Caco-2 (cell line): ENCODE results near the gene DENND2D. TPM values are rescaled to one million over a fixed set of nuclear protein-coding genes. Genes with fewer than 3 reads are reported as not detected.
A peak's percentile ranks its signal among the peaks of the same experiment; 100 is the strongest.

Source experiments
- BruUV-seq: library from RNA; stranded (reverse); fragments of 400-500 nt; replicated peaks from 2 replicates; lab custom pipeline; 2021; lab: Mats Ljungman, UMichigan
- CTCF ChIA-PET: fragments of 300-600 bp; sonication (Branson Sonifier 250); formaldehyde crosslinking; loops from one replicate; lab custom pipeline; 2022; ENCODE audit warnings: antibody characterized with exemption; lab: Charles Lee
- POLR2A ChIA-PET: fragments of 300-600 bp; sonication (Branson Sonifier 250); formaldehyde crosslinking; loops from one replicate; lab custom pipeline; 2022; ENCODE audit warnings: antibody characterized with exemption; lab: Charles Lee
- DNase-seq, 2 experiments: peaks; one replicate each; pipeline versions ENCODE4 v3.0.0 to v3.0.0-alpha.2; 2020 to 2022
- H3K27me3 ChIP-seq: replicated peaks from 2 replicates; pipeline ENCODE4 v1.6.0; 2011; ENCODE audit warnings: low read length; ENCODE audit not compliant: control insufficient read depth, insufficient read depth
- H3K36me3 ChIP-seq: 2 replicates; pipeline ENCODE4 v1.5.1; 2011; ENCODE audit warnings: low read length; ENCODE audit not compliant: control insufficient read depth, insufficient read depth
- H3K4me1 ChIP-seq: fragments of 250-450 bp; sonication (Bioruptor Pico); 2 replicates; pipeline ENCODE4 v1.5.1; 2020; ENCODE audit warnings: mild to moderate bottlenecking
- H3K4me3 ChIP-seq: 2 replicates; pipeline ENCODE4 v1.5.1; 2011; ENCODE audit warnings: low read depth, mild to moderate bottlenecking, control low read depth, low read length
- H3K9me3 ChIP-seq: fragments of 250-450 bp; sonication (Bioruptor Pico); 2 replicates; pipeline ENCODE4 v1.5.1; 2020; ENCODE audit warnings: mild to moderate bottlenecking, moderate library complexity
- H3K27ac Mint-ChIP-seq: one replicate; pipeline ENCODE4 v1.8.0; 2022; ENCODE audit warnings: mixed read lengths; ENCODE audit not compliant: unreplicated experiment
- H3K27me3 Mint-ChIP-seq: one replicate; pipeline ENCODE4 v1.8.0; 2022; ENCODE audit warnings: mixed read lengths; ENCODE audit not compliant: insufficient read depth, unreplicated experiment
- H3K36me3 Mint-ChIP-seq: one replicate; pipeline ENCODE4 v1.8.0; 2022; ENCODE audit warnings: mild to moderate bottlenecking, mixed read lengths; ENCODE audit not compliant: insufficient read depth, unreplicated experiment
- H3K4me1 Mint-ChIP-seq: one replicate; pipeline ENCODE4 v1.8.0; 2022; ENCODE audit warnings: low read depth, mixed read lengths; ENCODE audit not compliant: unreplicated experiment
- H3K4me3 Mint-ChIP-seq: one replicate; pipeline ENCODE4 v1.8.0; 2022; ENCODE audit warnings: mild to moderate bottlenecking, moderate library complexity, mixed read lengths; ENCODE audit not compliant: unreplicated experiment
- H3K9me3 Mint-ChIP-seq: one replicate; pipeline ENCODE4 v1.8.0; 2022; ENCODE audit warnings: mixed read lengths; ENCODE audit not compliant: unreplicated experiment
- intact Hi-C: fragments of 100-400 bp; cut with micrococcal nuclease; formaldehyde crosslinking; loops from one replicate; pipeline ENCODE4 v1.10.0; 2022; ENCODE audit not compliant: unreplicated experiment
- total RNA-seq: library from RNA; stranded (reverse); gene quantifications from 2 replicates; pipeline ENCODE4 v1.2.3, GENCODE V29; 2022
- TF ChIP-seq, protein P1 (sequence below), 2 experiments: fragments of 200-600 bp in 1 of 2; IDR thresholded peaks; 1 replicate in 1 of 2; 2 replicates in 1 of 2; pipeline versions ENCODE4 v1.5.1 to v1.8.0; 2011 to 2022; ENCODE audit warnings: antibody characterized with exemption in 1 of 2, control low read depth in 1 of 2, inconsistent platforms in 1 of 2, low read depth in 1 of 2, low read length in 1 of 2, mild to moderate bottlenecking in 1 of 2, moderate library complexity in 1 of 2; ENCODE audit not compliant: insufficient read depth in 1 of 2, severe bottlenecking in 1 of 2, unreplicated experiment in 1 of 2

The DENND2D gene
- total RNA-seq, 1 experiment from 2014 or later: 20.4 TPM

DNA sequence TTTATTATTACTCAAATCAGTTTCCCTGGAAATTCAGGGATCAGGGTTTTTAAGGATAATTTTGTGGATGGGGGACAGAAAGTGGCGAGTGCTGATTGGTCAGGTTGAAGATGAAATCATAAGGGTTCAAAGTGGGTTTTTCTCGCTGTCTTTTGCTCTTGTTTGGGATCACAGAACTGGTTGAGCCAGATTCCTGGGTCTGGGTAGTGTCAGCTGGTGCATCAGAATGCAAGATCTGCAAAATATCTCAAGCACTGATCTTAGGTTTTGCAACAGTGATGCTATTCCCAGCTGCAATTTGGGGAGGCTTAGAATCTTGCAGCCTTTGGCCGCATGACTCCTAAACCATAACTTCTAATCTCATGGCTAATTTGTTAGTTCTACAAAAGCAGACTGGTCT is 36.4 kb upstream of the DENND2D start:
- H3K36me3 Mint-ChIP-seq: no peaks in the 10 kb centered on the region
- BruUV-seq: no TSS peak
- Histone ChIP-seq H3K9me3 (no peaks in the 10 kb centered on the region), H3K36me3 (no peaks in the 10 kb centered on the region), H3K4me3 (no peak overlapping the region), H3K4me1 (peaks cover 27% of the 10 kb centered on the region), H3K27me3 (no peaks in the 10 kb centered on the region)
- peaks cover 12% of the 10 kb centered on the region for H3K4me1 Mint-ChIP-seq
- CTCF ChIA-PET: interaction anchor here (0.6 kb wide), 1 partner anchor 22 kb away, joined by 7 read pairs; no protein-coding TSS in a partner anchor
- intact Hi-C loops: no loop called here
- H3K9me3 Mint-ChIP-seq: no peaks in the 10 kb centered on the region
- DNase-seq: peak; percentile 56 to 57
- no peaks in the 10 kb centered on the region for H3K27me3 Mint-ChIP-seq
- TF ChIP-seq, protein P1, sequence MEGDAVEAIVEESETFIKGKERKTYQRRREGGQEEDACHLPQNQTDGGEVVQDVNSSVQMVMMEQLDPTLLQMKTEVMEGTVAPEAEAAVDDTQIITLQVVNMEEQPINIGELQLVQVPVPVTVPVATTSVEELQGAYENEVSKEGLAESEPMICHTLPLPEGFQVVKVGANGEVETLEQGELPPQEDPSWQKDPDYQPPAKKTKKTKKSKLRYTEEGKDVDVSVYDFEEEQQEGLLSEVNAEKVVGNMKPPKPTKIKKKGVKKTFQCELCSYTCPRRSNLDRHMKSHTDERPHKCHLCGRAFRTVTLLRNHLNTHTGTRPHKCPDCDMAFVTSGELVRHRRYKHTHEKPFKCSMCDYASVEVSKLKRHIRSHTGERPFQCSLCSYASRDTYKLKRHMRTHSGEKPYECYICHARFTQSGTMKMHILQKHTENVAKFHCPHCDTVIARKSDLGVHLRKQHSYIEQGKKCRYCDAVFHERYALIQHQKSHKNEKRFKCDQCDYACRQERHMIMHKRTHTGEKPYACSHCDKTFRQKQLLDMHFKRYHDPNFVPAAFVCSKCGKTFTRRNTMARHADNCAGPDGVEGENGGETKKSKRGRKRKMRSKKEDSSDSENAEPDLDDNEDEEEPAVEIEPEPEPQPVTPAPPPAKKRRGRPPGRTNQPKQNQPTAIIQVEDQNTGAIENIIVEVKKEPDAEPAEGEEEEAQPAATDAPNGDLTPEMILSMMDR (IDR thresholded peaks at IDR 0.05; ENCODE audit: insufficient read depth in 1 of 2, low read depth in 1 of 2, low read length in 1 of 2, severe bottlenecking in 1 of 2, unreplicated experiment in 1 of 2): no peak
- POLR2A ChIA-PET: interaction anchor here (0.6 kb wide), 1 partner anchor 19 kb away, joined by 3 read pairs; no protein-coding TSS in a partner anchor
- peak overlapping the region; percentile 28 for H3K27ac Mint-ChIP-seq
- H3K4me3 Mint-ChIP-seq: no peak overlapping the region

DNA sequence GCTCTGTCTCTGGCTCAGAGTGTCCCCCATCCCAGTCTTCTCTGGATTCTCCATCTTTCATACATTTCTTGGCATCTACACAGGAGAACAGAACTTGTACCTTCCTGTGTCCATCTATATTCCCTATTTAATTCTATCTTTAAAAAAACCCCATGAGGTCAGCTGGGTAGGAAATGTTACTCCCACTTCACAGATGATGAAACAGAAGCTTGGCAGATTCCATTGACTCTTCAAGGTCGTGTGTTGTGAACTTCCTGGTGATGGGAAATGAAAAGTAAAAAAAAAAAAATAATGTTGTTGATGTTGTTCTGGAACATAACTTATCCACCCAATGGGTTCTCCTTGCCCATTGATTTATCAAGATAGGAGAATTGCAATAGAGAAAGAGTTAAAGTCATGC is 35.9 kb upstream of the DENND2D start:
- Histone ChIP-seq H3K27me3 (no peaks in the 10 kb centered on the region), H3K4me3 (no peak overlapping the region), H3K4me1 (peaks cover 27% of the 10 kb centered on the region), H3K36me3 (no peaks in the 10 kb centered on the region), H3K9me3 (no peaks in the 10 kb centered on the region)
- no peaks in the 10 kb centered on the region for H3K36me3 Mint-ChIP-seq
- no peaks in the 10 kb centered on the region for H3K9me3 Mint-ChIP-seq
- ChIA-PET CTCF (no interaction called here), POLR2A (interaction anchor here (0.6 kb wide), 1 partner anchor 20 kb away, joined by 3 read pairs; no protein-coding TSS in a partner anchor)
- H3K4me1 Mint-ChIP-seq: peaks cover 12% of the 10 kb centered on the region
- H3K27ac Mint-ChIP-seq: peak overlapping the region; percentile 28
- TF ChIP-seq, protein P1 (IDR thresholded peaks at IDR 0.05; ENCODE audit: insufficient read depth in 1 of 2, low read depth in 1 of 2, low read length in 1 of 2, severe bottlenecking in 1 of 2, unreplicated experiment in 1 of 2): no peak
- H3K4me3 Mint-ChIP-seq: no peak overlapping the region
- intact Hi-C loops: no loop called here
- H3K27me3 Mint-ChIP-seq: no peaks in the 10 kb centered on the region
- no peak for DNase-seq
- no TSS peak for BruUV-seq

DNA sequence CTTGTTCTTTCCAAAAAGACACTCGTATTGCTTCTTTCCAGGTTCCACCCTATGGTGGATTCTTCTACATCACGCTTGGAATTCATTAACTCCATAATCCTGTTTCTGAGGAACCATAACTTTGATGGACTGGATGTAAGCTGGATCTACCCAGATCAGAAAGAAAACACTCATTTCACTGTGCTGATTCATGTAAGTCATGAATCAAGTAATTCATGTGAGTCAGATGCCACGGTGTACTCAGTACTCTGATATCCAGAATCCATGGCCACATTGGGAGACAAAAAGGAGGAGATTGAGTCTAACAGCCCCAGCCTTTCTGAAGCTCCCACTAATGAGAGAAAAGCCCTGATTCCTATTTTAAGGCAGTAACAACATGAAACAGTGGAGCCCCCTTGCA is 34.4 kb upstream of the DENND2D start:
- ChIA-PET CTCF (no interaction called here), POLR2A (no interaction called here)
- Mint-ChIP-seq H3K36me3 (no peaks in the 10 kb centered on the region), H3K27me3 (no peaks in the 10 kb centered on the region), H3K27ac (no peak overlapping the region), H3K4me1 (peaks cover 12% of the 10 kb centered on the region), H3K4me3 (no peak overlapping the region), H3K9me3 (no peaks in the 10 kb centered on the region)
- intact Hi-C loops: no loop called here
- Histone ChIP-seq H3K36me3 (no peaks in the 10 kb centered on the region), H3K4me3 (no peak overlapping the region), H3K27me3 (no peaks in the 10 kb centered on the region), H3K4me1 (peaks cover 27% of the 10 kb centered on the region), H3K9me3 (no peaks in the 10 kb centered on the region)
- TF ChIP-seq, protein P1 (IDR thresholded peaks at IDR 0.05; ENCODE audit: insufficient read depth in 1 of 2, low read depth in 1 of 2, low read length in 1 of 2, severe bottlenecking in 1 of 2, unreplicated experiment in 1 of 2): no peak
- no TSS peak for BruUV-seq
- DNase-seq: no peak
